Ovary (tissue), 3 donors: Measurements from ENCODE around the gene DENND1A.

ENCODE experiments used
- EP300 ChIP-seq: sonication (generic); formaldehyde crosslinking; IDR thresholded peaks from one replicate; pipeline ENCODE4 v1.6.1; 2017; ENCODE audit warnings: antibody characterized with exemption
- POLR2A ChIP-seq: fragments of 450-650 bp; IDR thresholded peaks from one replicate; pipeline ENCODE4 v1.6.1; 2017; ENCODE audit warnings: antibody characterized with exemption, mild to moderate bottlenecking, moderate library complexity
- TF ChIP-seq, protein P1 (sequence below), 3 donors: fragments of 450-650 bp in 2 of 3; fragments of 200-600 bp in 1 of 3; IDR thresholded peaks; one replicate each; pipeline versions ENCODE4 v1.5.1 to v1.8.0; 2016 to 2022; ENCODE audit warnings: antibody characterized with exemption in 3 of 3, mild to moderate bottlenecking in 1 of 3
- donor health status: DM: no; HTN: no; CAD: no.

DNA sequence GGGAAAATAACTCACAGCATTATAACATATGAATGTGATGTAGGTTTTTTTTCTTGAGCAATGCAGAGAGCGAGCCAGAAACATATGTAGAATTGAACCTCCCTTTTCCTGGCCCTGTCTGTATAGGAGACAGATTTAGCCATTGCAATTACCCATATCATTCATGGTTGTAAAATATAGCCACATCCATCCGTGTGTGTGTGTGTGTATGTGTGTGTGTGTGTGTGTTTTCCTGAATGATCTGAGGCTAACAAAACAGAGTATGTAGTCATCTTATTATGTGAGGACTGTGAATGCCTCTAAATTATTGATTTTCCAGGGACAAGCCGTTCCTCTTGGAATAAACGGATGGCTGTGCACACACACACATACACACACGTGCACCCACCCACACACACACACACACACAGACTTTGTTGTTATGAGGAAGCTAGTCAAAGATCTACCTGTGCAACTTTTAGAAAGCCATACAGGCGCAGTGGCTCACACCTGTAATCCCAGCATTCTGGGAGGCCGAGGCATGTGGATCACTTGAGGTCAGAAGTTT lies 11.7 kb upstream of the DENND1A start:
- no peak for TF ChIP-seq POLR2A
- TF ChIP-seq, protein P1, sequence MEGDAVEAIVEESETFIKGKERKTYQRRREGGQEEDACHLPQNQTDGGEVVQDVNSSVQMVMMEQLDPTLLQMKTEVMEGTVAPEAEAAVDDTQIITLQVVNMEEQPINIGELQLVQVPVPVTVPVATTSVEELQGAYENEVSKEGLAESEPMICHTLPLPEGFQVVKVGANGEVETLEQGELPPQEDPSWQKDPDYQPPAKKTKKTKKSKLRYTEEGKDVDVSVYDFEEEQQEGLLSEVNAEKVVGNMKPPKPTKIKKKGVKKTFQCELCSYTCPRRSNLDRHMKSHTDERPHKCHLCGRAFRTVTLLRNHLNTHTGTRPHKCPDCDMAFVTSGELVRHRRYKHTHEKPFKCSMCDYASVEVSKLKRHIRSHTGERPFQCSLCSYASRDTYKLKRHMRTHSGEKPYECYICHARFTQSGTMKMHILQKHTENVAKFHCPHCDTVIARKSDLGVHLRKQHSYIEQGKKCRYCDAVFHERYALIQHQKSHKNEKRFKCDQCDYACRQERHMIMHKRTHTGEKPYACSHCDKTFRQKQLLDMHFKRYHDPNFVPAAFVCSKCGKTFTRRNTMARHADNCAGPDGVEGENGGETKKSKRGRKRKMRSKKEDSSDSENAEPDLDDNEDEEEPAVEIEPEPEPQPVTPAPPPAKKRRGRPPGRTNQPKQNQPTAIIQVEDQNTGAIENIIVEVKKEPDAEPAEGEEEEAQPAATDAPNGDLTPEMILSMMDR (IDR thresholded peaks at IDR 0.05): no peak
- TF ChIP-seq EP300: no peak
